WERI-Rb-1 (cell line): ENCODE results near the gene GALNS.

Experiments used
- DNase-seq: peaks from one replicate; pipeline ENCODE4 v3.0.0-alpha.2; 2020
- H3K27ac ChIP-seq: fragments of 250-450 bp; sonication (Bioruptor Pico); 2 replicates; pipeline ENCODE4 v1.5.1; 2020; ENCODE audit warnings: mild to moderate bottlenecking, moderate library complexity
- H3K27me3 ChIP-seq: fragments of 250-450 bp; sonication (Bioruptor Pico); 2 replicates; pipeline ENCODE4 v1.5.1; 2021; ENCODE audit warnings: mild to moderate bottlenecking, low read depth, moderate library complexity; ENCODE audit not compliant: insufficient read depth, severe bottlenecking
- H3K36me3 ChIP-seq: fragments of 250-450 bp; sonication (Bioruptor Pico); 2 replicates; pipeline ENCODE4 v1.5.1; 2020; ENCODE audit warnings: mild to moderate bottlenecking, moderate library complexity
- H3K4me3 ChIP-seq: 2 replicates; pipeline ENCODE4 v1.5.1; 2011; ENCODE audit warnings: low read depth, mild to moderate bottlenecking, control low read depth, low read length
- H3K9me3 ChIP-seq: fragments of 250-450 bp; sonication (Bioruptor Pico); 2 replicates; pipeline ENCODE4 v1.5.1; 2021; ENCODE audit warnings: mild to moderate bottlenecking, moderate library complexity; ENCODE audit not compliant: severe bottlenecking
- TF ChIP-seq, protein P1 (sequence below): IDR thresholded peaks from 2 replicates; pipeline ENCODE4 v1.5.1; 2011; ENCODE audit warnings: low read depth, mild to moderate bottlenecking, control low read depth, inconsistent platforms, low read length

GALNS gene

DNA sequence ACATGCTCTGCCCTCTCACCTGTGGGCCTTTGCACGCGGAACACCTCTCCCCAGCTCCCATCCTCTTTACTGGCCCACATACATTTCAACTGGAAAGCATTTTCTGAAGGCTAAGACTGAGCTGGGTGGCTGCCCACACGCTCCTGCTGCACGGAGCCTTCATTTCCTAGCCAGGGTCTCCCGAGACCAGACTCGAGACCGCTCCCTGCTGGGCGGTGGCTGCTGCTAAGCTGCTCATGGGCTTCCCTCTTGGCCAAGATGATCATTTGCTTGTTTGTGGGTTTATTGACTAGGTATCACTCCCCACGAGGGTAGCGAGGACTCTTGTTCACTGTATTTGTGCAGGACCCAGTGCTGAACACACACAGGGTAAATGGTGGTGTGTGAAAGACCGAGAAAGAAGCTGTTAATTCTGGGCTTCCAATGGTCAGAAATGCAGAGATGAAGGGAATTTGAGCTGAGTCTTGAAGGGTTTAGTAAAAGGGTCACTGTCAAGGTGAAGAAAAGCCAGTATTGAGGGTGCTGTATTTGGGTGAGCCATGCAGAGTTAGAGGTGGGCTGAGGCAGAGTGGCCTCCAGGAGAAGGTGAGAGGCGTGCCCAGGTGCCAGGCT is 1.1 kb upstream of the GALNS start:
- Histone ChIP-seq H3K9me3 (no peaks in the 10 kb centered on the region), H3K27ac (peak overlapping the region; percentile 74; the same call in 1 of the 2 replicates), H3K27me3 (no peaks in the 10 kb centered on the region), H3K36me3 (no peaks in the 10 kb centered on the region; the same call in 1 of the 2 replicates), H3K4me3 (peak overlapping the region; percentile 84)
- DNase-seq, result peak; percentile 57
- TF ChIP-seq, protein P1, sequence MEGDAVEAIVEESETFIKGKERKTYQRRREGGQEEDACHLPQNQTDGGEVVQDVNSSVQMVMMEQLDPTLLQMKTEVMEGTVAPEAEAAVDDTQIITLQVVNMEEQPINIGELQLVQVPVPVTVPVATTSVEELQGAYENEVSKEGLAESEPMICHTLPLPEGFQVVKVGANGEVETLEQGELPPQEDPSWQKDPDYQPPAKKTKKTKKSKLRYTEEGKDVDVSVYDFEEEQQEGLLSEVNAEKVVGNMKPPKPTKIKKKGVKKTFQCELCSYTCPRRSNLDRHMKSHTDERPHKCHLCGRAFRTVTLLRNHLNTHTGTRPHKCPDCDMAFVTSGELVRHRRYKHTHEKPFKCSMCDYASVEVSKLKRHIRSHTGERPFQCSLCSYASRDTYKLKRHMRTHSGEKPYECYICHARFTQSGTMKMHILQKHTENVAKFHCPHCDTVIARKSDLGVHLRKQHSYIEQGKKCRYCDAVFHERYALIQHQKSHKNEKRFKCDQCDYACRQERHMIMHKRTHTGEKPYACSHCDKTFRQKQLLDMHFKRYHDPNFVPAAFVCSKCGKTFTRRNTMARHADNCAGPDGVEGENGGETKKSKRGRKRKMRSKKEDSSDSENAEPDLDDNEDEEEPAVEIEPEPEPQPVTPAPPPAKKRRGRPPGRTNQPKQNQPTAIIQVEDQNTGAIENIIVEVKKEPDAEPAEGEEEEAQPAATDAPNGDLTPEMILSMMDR, result peak; percentile 72

GRCh38 chr16:88856122-88856827 is 472 bp downstream of the GALNS start:
- no peak overlapping the region for H3K27ac ChIP-seq
- TF ChIP-seq, protein P1, result no peak
- peak overlapping the region; percentile 34 for H3K4me3 ChIP-seq
- H3K36me3 ChIP-seq, result no peaks in the 10 kb centered on the region; the same call in 1 of the 2 replicates
- no peaks in the 10 kb centered on the region for H3K27me3 ChIP-seq
- DNase-seq, result no peak
- H3K9me3 ChIP-seq, result no peaks in the 10 kb centered on the region

GRCh38 chr16:88855736-88856121 is 1.0 kb downstream of the GALNS start:
- no peak overlapping the region for H3K4me3 ChIP-seq
- no peak for DNase-seq
- H3K27ac ChIP-seq, result no peak overlapping the region
- TF ChIP-seq, protein P1, result no peak
- H3K27me3 ChIP-seq, result no peaks in the 10 kb centered on the region
- H3K9me3 ChIP-seq, result no peaks in the 10 kb centered on the region
- H3K36me3 ChIP-seq, result no peaks in the 10 kb centered on the region; the same call in 1 of the 2 replicates

- Histone ChIP-seq H3K27ac (no peak overlapping the region), H3K9me3 (no peaks in the 10 kb centered on the region), H3K36me3 (no peaks in the 10 kb centered on the region; the same call in 1 of the 2 replicates), H3K4me3 (no peak overlapping the region), H3K27me3 (no peaks in the 10 kb centered on the region)
- DNase-seq, result no peak
- TF ChIP-seq, protein P1, result no peak
Observed at GRCh38 chr16:88855176-88855575, 1.6 kb downstream of the GALNS start.

DNA sequence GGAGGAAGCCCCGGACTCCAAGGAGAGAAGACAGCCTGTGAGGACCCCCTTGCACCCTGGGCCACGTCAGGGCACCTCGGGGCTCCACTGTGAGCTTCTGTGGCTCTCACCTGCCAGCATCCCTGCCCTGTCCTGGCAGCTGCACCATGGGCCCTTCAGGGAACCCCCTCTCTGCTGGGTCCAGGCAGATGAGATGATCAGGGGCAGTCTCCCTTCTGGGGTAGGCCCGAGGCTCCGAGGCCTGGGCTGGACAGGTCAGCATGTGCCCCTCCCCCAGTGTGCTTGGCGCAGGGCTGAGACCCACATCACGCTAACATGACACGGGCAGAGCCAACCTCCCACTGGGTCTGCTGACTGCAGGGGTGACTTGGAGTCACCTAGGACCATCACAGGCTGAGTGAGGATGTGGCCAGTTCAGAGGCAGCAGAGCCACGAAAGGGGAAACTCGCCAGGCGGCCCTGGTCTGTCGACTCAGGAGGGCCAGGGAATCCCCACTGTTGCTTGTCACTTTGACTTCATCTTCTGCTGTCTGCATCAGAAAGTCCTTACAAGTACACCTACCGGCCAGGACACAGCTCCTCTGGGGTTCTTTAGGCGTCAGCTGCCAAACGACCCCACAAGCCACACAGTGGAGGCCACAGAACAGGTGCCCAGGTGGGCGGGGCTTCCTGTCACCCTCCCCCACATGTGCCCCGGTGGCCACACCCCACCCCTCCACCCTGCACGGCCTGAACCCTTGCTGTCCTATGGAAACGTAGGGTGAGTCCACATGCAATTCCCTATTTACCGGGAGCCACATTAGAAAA is 2.2 kb downstream of the GALNS start:
- Histone ChIP-seq H3K27ac (no peak overlapping the region), H3K27me3 (no peaks in the 10 kb centered on the region), H3K4me3 (no peak overlapping the region), H3K36me3 (no peaks in the 10 kb centered on the region; the same call in 1 of the 2 replicates), H3K9me3 (no peaks in the 10 kb centered on the region)
- TF ChIP-seq, protein P1, result no peak
- DNase-seq, result no peak
